H7 (cell line): Measurements from ENCODE around the gene POP4. TPM values are rescaled to one million over a fixed set of nuclear protein-coding genes. Genes with fewer than 3 reads are reported as not detected.
A peak's percentile ranks its signal among the peaks of the same experiment; 100 is the strongest.

ENCODE experiments used
- DNase-seq: peaks from one replicate; pipeline ENCODE4 v3.0.0; 2012
- H3K27me3 ChIP-seq: 2 replicates; pipeline ENCODE4 v1.6.0; 2011; ENCODE audit warnings: mild to moderate bottlenecking, low read length; ENCODE audit not compliant: control insufficient read depth, insufficient read depth
- H3K36me3 ChIP-seq: replicated peaks from 2 replicates; pipeline ENCODE4 v1.5.1; 2011; ENCODE audit warnings: low read length; ENCODE audit not compliant: control insufficient read depth, insufficient read depth
- H3K4me3 ChIP-seq: 2 replicates; pipeline ENCODE4 v1.5.1; 2011; ENCODE audit warnings: low read depth, mild to moderate bottlenecking, control low read depth, low read length, moderate library complexity; ENCODE audit not compliant: insufficient read depth
- total RNA-seq: library from RNA; depleted of rRNA; stranded (reverse); fragments of >200 nt; shearing (Covaris generic); gene quantifications from 2 replicates; pipeline ENCODE4 v1.2.3, GENCODE V29; 2014

The POP4 gene
- total RNA-seq, 1 experiment from 2014 or later = 63.5 TPM

- Histone ChIP-seq H3K27me3 (no peaks in the 10 kb centered on the region), H3K36me3 (no peaks in the 10 kb centered on the region), H3K4me3 (no peak overlapping the region)
- no peak for DNase-seq
Measured at GRCh38 chr19:29644210-29644609, 38.1 kb downstream of the POP4 start.

DNA sequence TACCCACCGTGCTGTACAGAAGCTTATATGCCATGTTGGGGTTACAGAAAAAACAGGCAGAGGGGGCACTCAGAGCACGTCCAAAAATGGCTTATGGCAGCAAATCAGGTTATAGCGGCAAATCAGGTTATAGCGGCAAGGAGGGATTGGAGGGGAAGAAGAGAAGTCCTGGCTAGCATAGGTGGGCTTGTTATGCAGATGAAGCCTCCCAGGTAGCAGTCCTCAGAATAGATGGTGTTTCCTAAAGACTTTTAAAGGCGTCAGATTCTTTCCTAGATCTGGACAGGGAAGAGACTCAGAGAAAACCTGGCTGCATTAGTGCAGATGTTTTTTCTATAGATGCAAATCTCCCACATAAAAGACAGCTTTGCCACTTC is 39.4 kb downstream of the POP4 start:
- peak; percentile 50 for DNase-seq
- H3K36me3 ChIP-seq = no peaks in the 10 kb centered on the region
- H3K4me3 ChIP-seq = no peak overlapping the region
- H3K27me3 ChIP-seq = no peaks in the 10 kb centered on the region

- no peaks in the 10 kb centered on the region for H3K36me3 ChIP-seq
- H3K27me3 ChIP-seq = no peaks in the 10 kb centered on the region
- peak; percentile 7 for DNase-seq
- no peak overlapping the region for H3K4me3 ChIP-seq
Measured at GRCh38 chr19:29645911-29646310, 39.8 kb downstream of the POP4 start.

GRCh38 chr19:29650772-29651387 is 44.8 kb downstream of the POP4 start:
- H3K27me3 ChIP-seq = no peaks in the 10 kb centered on the region
- DNase-seq = peak; percentile 8
- H3K36me3 ChIP-seq = no peaks in the 10 kb centered on the region
- no peak overlapping the region for H3K4me3 ChIP-seq

DNA sequence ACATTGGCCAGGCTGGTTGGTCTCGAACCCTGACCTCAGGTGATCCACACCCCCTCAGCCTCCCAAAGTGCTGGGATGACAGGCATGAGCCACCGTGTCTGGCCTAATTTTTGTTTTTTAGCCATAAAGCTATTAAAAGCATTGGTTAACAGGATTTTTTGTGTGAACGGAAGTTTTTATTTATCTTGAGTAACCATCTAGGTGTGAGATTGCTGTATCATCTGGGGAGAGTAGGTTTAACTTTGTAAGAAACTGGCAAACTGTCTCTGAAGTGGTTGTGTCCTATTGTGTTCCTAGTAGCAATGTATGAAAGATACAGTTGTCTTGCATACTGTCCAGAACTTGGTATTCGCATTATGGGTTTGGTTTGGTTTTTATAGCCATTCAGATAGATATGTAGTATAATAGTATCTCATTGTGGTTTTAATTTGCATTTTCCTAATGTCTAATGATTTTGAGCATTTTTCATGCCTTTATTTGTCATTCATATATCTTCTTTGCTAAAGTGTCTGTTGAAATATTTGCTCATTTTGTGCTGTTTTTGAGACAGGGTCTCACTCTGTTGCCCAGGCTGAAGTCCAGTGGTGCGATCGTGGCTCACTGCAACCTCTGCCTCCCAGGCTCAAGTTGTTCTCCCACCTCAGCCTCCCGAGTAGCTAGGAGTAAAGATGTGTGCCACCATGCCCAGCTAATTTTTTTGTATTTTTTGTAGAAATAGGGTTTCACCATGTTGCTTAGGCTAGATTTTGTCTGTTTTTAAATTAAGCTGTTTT is 45.7 kb downstream of the POP4 start:
- Histone ChIP-seq H3K4me3 (no peak overlapping the region), H3K36me3 (no peaks in the 10 kb centered on the region), H3K27me3 (no peaks in the 10 kb centered on the region)
- no peak for DNase-seq

GRCh38 chr19:29653398-29653797 is 47.3 kb downstream of the POP4 start:
- no peak for DNase-seq
- Histone ChIP-seq H3K27me3 (no peaks in the 10 kb centered on the region), H3K4me3 (no peak overlapping the region), H3K36me3 (no peaks in the 10 kb centered on the region)

- H3K4me3 ChIP-seq = no peak overlapping the region
- no peaks in the 10 kb centered on the region for H3K27me3 ChIP-seq
- peak; percentile 27 for DNase-seq
- H3K36me3 ChIP-seq = no peaks in the 10 kb centered on the region
Measured at GRCh38 chr19:29655648-29656335, 49.7 kb downstream of the POP4 start.

- no peak for DNase-seq
- Histone ChIP-seq H3K27me3 (no peaks in the 10 kb centered on the region), H3K36me3 (no peaks in the 10 kb centered on the region), H3K4me3 (no peak overlapping the region)
Measured at GRCh38 chr19:29658221-29658991, 52.3 kb downstream of the POP4 start.

GRCh38 chr19:29660835-29661234 is 54.8 kb downstream of the POP4 start:
- Histone ChIP-seq H3K4me3 (no peak overlapping the region), H3K36me3 (no peaks in the 10 kb centered on the region), H3K27me3 (peaks cover 2% of the 10 kb centered on the region; the same call in 1 of the 2 replicates)
- DNase-seq = no peak

- H3K27me3 ChIP-seq = peaks cover 2% of the 10 kb centered on the region; the same call in 1 of the 2 replicates
- H3K36me3 ChIP-seq = no peaks in the 10 kb centered on the region
- no peak for DNase-seq
- H3K4me3 ChIP-seq = no peak overlapping the region
Measured at GRCh38 chr19:29662278-29662603, 56.2 kb downstream of the POP4 start.

DNA sequence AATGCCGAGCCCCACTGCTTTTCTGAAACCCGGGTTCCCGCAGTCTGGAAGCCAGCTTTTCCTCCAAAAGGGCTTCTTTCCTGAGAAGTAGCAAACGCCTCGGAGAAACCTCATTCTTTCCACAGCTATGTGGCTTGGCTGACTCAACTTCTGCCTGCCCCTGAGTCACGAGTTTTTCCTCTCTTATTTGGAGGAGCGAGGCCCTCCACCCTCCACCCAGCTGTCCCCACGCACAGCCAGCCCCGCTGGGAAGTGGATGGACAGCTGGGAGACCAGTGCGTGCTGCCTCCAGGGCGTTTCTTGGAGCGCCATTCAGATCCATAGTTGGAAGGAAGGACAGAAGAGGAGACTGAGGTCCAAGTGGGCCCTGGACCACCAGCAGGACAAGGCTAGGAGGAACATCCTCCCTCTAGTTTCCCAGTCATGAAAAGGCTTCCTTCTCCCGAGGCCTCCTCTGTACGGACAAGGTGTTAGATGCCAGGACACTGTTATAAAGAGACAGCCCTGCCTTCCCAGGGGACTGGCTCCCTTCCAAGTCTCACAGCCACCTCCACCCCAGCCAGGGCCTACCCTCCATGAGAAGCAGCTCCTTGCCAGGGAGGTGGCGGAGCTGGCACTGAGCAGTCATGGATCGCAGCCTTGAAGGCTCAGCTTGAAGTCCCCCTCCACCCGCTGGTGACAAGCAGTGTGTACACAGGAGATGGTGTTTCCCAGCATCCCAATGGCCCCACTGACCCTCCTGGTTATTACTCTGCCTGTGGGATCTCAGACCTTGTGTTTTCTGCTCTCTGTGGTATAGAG is 56.7 kb downstream of the POP4 start:
- Histone ChIP-seq H3K27me3 (peaks cover 2% of the 10 kb centered on the region; the same call in 1 of the 2 replicates), H3K4me3 (no peak overlapping the region), H3K36me3 (no peaks in the 10 kb centered on the region)
- peak; percentile 23 for DNase-seq

GRCh38 chr19:29663861-29664752 is 58.0 kb downstream of the POP4 start:
- DNase-seq = no peak

DNA sequence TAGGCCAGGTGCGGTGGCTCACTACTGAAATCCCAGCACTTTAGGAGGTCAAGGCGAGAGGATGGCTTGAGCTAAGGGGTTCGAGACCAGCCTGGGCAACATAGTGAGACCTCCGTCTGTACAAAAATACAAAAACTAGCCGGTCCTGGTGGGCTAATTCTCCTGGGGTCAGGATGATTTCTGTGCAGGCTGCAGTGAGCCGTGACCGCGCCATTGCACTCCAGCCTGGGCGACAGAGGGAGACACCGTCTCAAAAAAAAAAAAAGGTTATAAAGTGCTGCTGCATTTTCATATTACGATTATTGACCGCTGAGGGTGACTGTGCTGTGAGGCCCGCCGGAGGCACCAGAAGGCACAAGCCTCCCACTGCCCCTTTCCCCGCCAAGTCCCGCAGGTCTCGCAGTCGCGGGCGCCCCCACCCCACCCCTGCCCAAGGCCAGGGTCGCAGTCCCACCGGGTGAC is 58.7 kb downstream of the POP4 start:
- H3K36me3 ChIP-seq = no peaks in the 10 kb centered on the region
- DNase-seq = no peak
- H3K4me3 ChIP-seq = peak overlapping the region; percentile 54
- H3K27me3 ChIP-seq = peaks cover 2% of the 10 kb centered on the region; the same call in 1 of the 2 replicates

More at GRCh38 chr19:29663861-29664752, 58.0 kb downstream of the POP4 start:
- peaks cover 2% of the 10 kb centered on the region; the same call in 1 of the 2 replicates for H3K27me3 ChIP-seq
- no peak overlapping the region for H3K4me3 ChIP-seq
- no peaks in the 10 kb centered on the region for H3K36me3 ChIP-seq
